MM.1S (cell line): ENCODE results near the gene MRPS27.

Experiments used
- CTCF ChIP-seq: fragments of 300-600 bp; sonication (generic); IDR thresholded peaks from 2 replicates; pipeline ENCODE4 v1.5.1; 2016; ENCODE audit warnings: antibody characterized with exemption, low read length, mixed read lengths
- EZH2 ChIP-seq: fragments of 300-600 bp; sonication (generic); optimal IDR thresholded peaks from 2 replicates; pipeline ENCODE3; 2017; ENCODE audit warnings: low read depth, mild to moderate bottlenecking, antibody characterized with exemption, low read length, mixed read lengths
- EZH2phosphoT487 ChIP-seq: fragments of 300-600 bp; sonication (generic); IDR thresholded peaks from 2 replicates; pipeline ENCODE4 v1.6.1; 2018; ENCODE audit warnings: antibody characterized with exemption, low read length

GRCh38 chr5:72314571-72315172 lies 5.4 kb downstream of the MRPS27 start:
- TF ChIP-seq EZH2 = no peak
- TF ChIP-seq CTCF = no peak
- TF ChIP-seq EZH2phosphoT487 = no peak
